Colonic mucosa (tissue), 4 donors: ENCODE measurements around the gene ATF7. TPM values are rescaled to one million over a fixed set of nuclear protein-coding genes. Genes with fewer than 3 reads are reported as not detected.
"Not testable (repeated sequence)": the region's sequence is repeated elsewhere in the genome, so short reads cannot be mapped to it uniquely, and the experiment has no call there.

ENCODE experiments used
- DNase-seq: peaks from one replicate; pipeline ENCODE4 v3.0.0-alpha.2; 2020
- H3K27ac ChIP-seq: fragments of 200-600 bp; one replicate; pipeline ENCODE4 v1.8.0; 2021
- H3K27me3 ChIP-seq: fragments of 200-600 bp; one replicate; pipeline ENCODE4 v1.8.0; 2021
- H3K36me3 ChIP-seq: fragments of 200-600 bp; one replicate; pipeline ENCODE4 v1.8.0; 2021
- H3K4me1 ChIP-seq: fragments of 200-600 bp; one replicate; pipeline ENCODE4 v1.8.0; 2021; ENCODE audit warnings: mild to moderate bottlenecking
- H3K4me3 ChIP-seq: fragments of 200-600 bp; one replicate; pipeline ENCODE4 v1.8.0; 2021
- H3K9ac ChIP-seq, 2 donors: one replicate each; pipeline ENCODE4 v1.7.0; 2013; ENCODE audit warnings: control low read depth in 2 of 2, low read depth in 2 of 2, low read length in 2 of 2
- H3K9me3 ChIP-seq: fragments of 200-600 bp; one replicate; pipeline ENCODE4 v1.8.0; 2021
- CTCF ChIP-seq: fragments of 200-600 bp; IDR thresholded peaks from one replicate; pipeline ENCODE4 v1.8.0; 2022; ENCODE audit warnings: antibody characterized with exemption, mild to moderate bottlenecking
- intact Hi-C: fragments of 100-400 bp; cut with DNase I; formaldehyde crosslinking; loops from one replicate; pipeline ENCODE4 v1.14.1; 2022
- total RNA-seq, 2 donors: library from RNA; stranded (reverse); fragmentation: NEBNext Ultra II Directional in 1 of 2; extraction: Animal tissue kit (Norgen Biotek cat#: 25700) in 1 of 2; gene quantifications; one replicate each; pipeline ENCODE4 v1.2.1, GENCODE V29; 2021
- donor health status: healthy.
- donor health status: DM: no; HTN: no; CAD: no.
- donor health status: DM: no; HTN: no; CAD: no.

The ATF7 gene
- total RNA-seq, 2 donors from 2014 or later, result 31.1 to 38.5 TPM

GRCh38 chr12:53644133-53644532 is 18.0 kb upstream of the ATF7 start:
- intact Hi-C loops, result no loop called here
- no peak overlapping the region for H3K4me3 ChIP-seq
- no peaks in the 10 kb centered on the region for H3K36me3 ChIP-seq
- no peaks in the 10 kb centered on the region for H3K4me1 ChIP-seq
- H3K27ac ChIP-seq, result no peak overlapping the region
- no peak overlapping the region for H3K9ac ChIP-seq
- no peak for TF ChIP-seq CTCF
- no peaks in the 10 kb centered on the region for H3K27me3 ChIP-seq
- no peaks in the 10 kb centered on the region for H3K9me3 ChIP-seq
- no peak for DNase-seq

- Histone ChIP-seq H3K9me3 (no peaks in the 10 kb centered on the region), H3K9ac (no peak overlapping the region), H3K4me1 (no peaks in the 10 kb centered on the region), H3K4me3 (no peak overlapping the region), H3K27ac (no peak overlapping the region), H3K36me3 (no peaks in the 10 kb centered on the region), H3K27me3 (no peaks in the 10 kb centered on the region)
- no peak for DNase-seq
- no peak for TF ChIP-seq CTCF
- intact Hi-C loops, result no loop called here
These were observed 17.2 kb upstream of the ATF7 start for GRCh38 chr12:53643232-53643979.

GRCh38 chr12:53638057-53638456 is 11.9 kb upstream of the ATF7 start:
- DNase-seq, result no peak
- Histone ChIP-seq H3K4me3 (no peak overlapping the region), H3K36me3 (no peaks in the 10 kb centered on the region), H3K4me1 (no peaks in the 10 kb centered on the region), H3K9me3 (no peaks in the 10 kb centered on the region), H3K9ac (no peak overlapping the region), H3K27ac (no peak overlapping the region), H3K27me3 (no peaks in the 10 kb centered on the region)
- no peak for TF ChIP-seq CTCF
- intact Hi-C loops, result no loop called here

GRCh38 chr12:53636641-53637040 is 10.5 kb upstream of the ATF7 start:
- no peaks in the 10 kb centered on the region for H3K4me1 ChIP-seq
- H3K36me3 ChIP-seq, result no peaks in the 10 kb centered on the region
- no peak overlapping the region for H3K9ac ChIP-seq
- DNase-seq, result no peak
- intact Hi-C loops, result no loop called here
- H3K4me3 ChIP-seq, result no peak overlapping the region
- no peak overlapping the region for H3K27ac ChIP-seq
- no peak for TF ChIP-seq CTCF
- no peaks in the 10 kb centered on the region for H3K27me3 ChIP-seq
- no peaks in the 10 kb centered on the region for H3K9me3 ChIP-seq

GRCh38 chr12:53635708-53636107 is 9.5 kb upstream of the ATF7 start:
- DNase-seq, H3K36me3 ChIP-seq, H3K27ac ChIP-seq, H3K4me3 ChIP-seq, H3K27me3 ChIP-seq, H3K9ac ChIP-seq, intact Hi-C loops, H3K9me3 ChIP-seq, H3K4me1 ChIP-seq: not testable (repeated sequence)

- Histone ChIP-seq H3K36me3 (no peaks in the 10 kb centered on the region), H3K27me3 (no peaks in the 10 kb centered on the region), H3K4me3 (no peak overlapping the region), H3K4me1 (no peaks in the 10 kb centered on the region), H3K9me3 (no peaks in the 10 kb centered on the region), H3K27ac (no peak overlapping the region), H3K9ac (no peak overlapping the region)
- intact Hi-C loops, result no loop called here
- DNase-seq, result no peak
- TF ChIP-seq CTCF, result no peak
These were observed 5.5 kb upstream of the ATF7 start for GRCh38 chr12:53631721-53632120.
